NCI-H1048 (cell line): ENCODE results near the gene UBE2J2.

Experiments used
- DNase-seq: peaks from one replicate; lab custom pipeline; 2025; lab: John Stamatoyannopoulos, UW

Gene UBE2J2

DNA sequence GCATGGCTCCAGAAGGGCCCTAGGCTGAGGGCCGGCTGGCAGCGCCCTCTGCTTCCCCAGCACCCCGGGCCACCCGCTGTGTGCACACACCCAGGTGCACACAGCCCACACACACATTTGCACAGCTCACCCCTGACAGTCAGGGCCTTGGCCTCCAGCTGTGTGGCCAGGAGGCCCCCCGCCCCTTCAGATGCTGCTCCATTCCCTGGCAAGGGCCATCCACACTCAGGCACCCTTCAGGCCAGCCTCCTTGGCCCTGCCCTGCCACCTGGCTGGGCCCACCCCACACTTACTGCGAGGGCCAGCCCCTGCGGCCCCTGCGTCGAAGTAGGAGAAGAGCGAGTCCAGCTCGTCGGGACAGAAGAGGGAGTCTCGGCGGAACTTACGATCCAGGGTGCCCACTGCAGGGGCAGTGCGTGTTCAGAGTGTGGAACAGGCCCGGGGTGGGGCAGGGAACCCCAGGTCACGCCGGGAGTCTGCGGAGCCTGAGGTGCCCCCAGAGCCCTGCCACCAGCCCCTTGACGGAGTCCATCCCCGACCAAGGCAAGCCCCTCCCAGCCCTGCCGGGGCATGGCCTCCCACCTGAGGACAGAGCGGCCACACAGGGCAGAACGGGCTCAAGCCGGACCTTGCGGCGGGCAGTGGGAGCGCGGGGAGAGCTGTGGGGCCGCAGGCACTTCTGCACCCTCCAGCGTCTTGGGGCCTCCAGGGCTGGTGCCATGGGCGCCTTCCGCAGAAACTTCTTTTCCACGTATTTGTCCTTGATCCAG lies 21.7 kb upstream of the UBE2J2 start:
- no peak for DNase-seq

DNA sequence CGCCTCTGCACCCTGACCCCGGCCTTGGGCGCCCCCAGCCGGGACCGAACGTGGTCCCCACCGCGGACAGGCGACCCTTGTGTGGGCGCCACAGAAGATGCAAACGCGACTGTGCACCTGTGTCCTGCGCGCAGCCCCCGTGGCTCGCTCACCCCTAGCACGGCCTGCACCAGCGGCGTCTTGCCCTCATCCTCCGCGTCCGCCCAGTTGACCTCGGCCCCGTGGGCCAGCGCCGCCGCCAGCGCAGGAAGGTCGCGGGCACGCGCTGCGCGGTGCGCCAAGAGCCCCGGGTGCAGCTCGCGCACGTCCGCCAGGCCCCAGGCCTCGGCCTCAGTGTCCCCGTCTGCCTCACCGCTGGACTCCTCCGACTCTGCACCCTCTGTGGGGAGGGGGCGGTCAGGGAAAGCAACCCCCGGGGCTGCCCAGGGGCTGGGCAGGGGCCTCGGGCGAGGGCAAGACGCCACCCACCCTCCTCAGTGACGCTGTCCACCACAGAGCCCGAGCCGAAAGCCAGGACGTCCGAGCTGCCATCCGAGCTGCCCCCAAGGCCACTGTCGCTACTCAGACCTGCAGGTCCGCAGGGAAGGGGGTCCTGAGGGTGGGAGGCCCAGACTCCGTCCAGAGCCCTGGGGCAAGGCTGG lies 20.7 kb upstream of the UBE2J2 start:
- DNase-seq, result no peak

DNA sequence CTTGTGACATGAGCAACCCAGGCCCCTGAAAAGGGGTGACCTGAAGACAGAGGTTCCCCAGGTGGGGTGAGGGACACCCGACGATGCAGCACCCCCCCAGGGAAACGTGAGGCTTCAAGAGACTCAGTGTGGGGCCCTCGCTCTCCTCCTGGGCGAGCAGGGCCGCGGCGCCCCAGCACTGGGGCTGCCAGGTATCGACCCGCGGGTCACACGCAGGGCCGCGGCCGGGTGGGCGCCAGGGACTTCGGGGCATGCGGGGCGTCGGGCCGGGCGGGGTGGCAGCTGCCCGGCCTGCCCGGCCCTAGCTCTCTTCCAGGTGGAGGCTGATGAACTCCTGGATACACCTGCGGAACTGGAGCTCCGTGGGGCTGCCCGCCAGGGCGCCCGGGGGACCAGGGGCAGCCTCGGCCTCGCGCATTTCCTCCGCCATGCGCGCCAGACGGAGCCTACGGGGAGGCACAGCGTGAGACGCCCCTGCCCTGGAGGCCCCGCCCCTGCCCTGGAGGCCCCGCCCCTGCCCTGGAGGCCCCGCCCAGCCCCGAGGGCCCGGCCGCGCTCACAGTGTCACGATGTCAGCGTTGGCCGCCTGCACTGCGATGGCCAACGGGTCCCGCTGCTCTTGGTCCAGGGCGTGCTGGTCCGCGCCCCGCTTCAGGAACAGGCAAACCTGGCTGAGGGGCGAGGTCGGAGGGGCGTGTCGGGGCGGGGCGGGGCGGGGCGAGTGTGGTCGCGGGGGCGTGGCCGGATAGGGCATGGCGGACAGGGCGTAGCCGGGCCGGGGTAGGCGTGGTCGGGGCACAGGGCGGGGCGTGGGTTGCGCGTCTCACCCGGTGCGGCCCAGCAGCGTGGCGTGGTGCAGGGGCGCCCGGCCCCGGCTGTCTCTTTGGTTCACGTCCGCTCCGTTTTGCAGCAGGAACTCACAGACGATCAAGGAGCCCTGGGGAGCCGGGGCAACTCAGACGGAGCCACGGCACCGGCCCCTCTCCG lies 19.9 kb upstream of the UBE2J2 start:
- peak; percentile 48 for DNase-seq

DNA sequence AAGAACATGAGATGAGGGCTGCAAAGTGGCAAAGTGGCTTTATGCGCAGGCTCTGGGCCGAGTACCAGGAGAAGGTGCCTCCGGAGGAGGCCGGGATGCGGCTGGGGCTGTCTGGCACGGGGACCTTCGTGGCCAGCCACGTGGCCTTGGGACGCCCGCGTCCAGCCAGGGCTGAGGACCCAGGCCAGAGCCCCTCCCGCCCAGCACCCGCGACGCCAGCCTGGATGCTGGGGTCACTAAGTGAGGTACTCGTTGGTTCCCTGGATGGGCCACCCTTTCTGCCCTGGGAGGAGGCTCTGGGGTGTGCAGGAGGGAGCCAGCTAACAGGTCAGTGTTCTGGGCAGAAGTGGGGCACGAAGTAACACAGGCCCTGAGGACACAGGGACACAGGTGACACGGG lies 19.2 kb upstream of the UBE2J2 start:
- no peak for DNase-seq

DNA sequence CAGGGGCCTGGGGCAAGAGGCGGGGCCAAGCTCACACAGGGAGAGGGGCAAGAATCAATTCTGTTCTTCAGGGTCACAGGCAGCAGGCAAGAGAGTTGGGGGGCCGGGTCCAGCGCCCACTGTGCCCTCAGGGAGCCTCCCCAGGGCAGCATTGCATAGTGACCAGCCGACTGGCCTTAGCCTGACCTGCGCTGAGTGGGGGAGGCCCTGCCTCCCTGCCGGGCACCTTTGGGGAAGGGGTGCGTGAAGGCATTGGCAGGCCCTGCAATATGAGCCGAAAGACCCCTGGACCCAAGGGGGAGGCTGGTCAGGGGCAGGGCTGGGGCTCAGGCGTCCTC lies 18.8 kb upstream of the UBE2J2 start:
- DNase-seq, result no peak

DNA sequence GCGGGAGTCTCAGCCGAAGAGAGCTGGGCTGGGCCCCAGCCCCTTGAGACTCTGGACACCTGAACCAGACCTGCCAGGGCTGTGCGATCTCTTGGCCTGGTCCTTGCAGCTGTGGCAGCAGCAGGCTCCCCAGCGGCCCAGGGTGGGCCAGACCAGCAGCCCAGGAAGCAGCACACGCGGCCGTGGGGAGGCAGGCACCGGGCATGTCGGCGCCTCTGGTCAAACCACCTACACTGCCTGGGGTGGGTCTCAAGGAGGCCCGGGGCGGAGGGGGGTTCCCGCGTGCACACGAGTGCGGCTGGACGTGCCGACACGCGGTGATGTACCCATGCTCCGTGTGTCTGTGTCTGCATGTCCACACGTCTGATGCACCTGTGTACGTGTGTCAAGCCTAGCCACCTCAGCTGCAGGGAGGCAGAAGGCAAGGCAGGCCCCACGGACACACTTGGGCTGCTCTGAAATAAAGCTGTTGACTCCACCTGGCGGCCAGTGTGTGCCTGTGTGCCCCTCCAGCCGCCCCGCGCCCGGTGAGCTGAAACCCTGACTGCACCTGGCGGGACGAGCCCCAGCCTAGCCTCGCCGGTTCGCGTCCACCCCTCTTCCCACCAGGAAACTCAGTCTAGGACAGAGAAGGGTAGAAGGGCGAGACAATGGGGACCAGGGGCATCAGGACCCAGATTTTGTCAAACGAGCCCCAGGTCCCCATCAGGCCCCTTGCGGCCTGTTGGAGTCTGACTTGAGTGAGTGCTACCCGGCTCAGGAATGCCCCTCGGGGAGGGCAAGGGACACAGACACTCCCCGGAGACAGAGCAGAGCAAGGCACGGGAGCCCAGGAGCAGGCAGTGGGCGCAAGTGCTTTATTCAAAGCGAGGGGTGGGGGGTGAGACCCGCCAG lies 18.1 kb upstream of the UBE2J2 start:
- DNase-seq, result no peak

DNA sequence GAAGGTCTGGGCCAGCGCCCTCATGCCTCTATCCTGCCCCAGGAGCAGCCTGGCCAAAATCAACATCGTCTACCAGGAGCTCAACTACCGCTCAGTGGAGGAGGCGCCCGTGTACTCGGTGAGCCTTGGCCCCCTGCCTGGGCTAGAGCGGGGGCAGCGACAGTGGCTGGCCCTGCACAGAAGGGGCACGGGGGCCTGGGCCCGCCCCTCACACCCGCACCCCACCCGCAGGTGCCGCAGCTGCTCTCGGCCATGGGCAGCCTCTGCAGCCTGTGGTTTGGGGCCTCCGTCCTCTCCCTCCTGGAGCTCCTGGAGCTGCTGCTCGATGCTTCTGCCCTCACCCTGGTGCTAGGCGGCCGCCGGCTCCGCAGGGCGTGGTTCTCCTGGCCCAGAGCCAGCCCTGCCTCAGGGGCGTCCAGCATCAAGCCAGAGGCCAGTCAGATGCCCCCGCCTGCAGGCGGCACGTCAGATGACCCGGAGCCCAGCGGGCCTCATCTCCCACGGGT lies 17.4 kb upstream of the UBE2J2 start:
- no peak for DNase-seq

DNA sequence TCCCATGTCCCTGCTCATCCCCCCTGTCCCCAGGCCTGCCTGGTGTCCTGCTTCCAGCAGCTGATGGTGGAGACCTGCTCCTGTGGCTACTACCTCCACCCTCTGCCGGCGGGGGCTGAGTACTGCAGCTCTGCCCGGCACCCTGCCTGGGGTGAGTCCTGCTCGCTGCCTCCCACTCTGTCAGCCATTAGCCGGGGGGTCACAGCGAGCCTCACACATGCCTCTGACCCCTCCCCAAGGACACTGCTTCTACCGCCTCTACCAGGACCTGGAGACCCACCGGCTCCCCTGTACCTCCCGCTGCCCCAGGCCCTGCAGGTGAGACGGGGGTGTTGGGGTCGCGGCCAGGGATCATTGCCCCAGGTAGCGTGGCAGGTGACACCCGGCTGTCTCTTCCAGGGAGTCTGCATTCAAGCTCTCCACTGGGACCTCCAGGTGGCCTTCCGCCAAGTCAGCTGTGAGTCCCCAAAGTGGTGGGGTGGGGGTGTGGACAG lies 16.6 kb upstream of the UBE2J2 start:
- DNase-seq, result peak; percentile 36

DNA sequence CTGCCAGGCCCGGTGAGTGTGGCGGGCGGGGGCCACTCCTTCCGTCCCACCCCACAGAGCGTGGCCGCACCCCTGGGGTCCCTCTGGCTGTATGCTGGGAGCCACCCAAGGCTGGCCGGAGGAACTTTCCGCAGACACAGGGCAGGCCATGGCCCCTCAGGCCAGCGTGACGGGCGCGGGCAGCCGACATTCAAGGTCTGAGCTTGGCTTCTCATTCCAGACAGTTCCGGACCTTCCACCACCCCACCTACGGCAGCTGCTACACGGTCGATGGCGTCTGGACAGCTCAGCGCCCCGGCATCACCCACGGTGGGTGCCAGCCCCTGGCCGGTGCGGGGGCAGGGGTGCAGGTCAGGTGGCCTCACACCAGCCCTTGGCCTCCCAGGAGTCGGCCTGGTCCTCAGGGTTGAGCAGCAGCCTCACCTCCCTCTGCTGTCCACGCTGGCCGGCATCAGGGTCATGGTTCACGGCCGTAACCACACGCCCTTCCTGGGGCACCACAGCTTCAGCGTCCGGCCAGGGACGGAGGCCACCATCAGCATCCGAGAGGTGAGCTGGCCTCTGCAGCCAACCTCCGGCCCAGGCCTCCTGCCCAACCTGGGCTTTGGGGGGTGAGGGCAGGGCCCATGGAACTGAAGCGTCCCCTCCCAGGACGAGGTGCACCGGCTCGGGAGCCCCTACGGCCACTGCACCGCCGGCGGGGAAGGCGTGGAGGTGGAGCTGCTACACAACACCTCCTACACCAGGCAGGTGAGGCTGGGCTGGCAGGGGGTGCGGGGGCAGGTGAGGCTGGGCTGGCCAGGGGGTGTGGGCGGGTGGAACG lies 13.8 kb upstream of the UBE2J2 start:
- no peak for DNase-seq

DNA sequence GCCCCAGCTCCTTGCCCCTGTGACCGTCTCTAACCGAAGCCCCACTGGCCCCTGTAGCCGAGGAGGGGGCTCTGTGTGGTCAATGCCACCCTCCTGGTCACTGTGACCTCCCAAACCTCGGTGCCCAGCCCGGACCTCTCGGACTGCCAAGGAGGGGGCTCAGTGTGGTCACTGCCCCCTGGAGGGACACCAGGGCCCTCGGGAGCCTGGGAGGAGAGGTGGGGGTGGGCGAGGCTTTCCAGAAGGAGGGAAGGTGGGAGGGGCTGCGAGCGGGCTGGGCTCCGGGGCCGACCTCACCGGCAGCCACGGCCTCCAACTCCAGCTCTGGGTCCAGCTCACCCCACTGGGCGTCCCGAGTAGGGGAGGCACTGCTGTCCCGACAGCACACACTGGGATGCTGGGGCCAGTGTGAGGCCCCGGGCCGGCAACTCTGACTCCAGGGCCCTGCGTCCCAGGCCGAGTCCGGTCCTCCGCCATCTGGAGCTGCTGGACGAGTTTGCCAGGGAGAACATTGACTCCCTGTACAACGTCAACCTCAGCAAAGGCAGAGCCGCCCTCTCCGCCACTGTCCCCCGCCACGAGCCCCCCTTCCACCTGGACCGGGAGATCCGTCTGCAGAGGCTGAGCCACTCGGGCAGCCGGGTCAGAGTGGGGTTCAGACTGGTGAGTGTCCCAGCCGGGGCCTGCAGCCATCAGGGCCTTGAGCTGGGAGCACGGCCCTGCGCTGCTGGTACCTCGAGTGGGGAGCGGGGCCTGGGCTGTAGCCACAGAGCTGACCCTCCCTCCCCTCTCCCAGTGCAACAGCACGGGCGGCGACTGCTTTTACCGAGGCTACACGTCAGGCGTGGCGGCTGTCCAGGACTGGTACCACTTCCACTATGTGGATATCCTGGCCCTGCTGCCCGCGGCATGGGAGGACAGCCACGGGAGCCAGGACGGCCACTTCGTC lies 12.9 kb upstream of the UBE2J2 start:
- DNase-seq, result no peak

DNA sequence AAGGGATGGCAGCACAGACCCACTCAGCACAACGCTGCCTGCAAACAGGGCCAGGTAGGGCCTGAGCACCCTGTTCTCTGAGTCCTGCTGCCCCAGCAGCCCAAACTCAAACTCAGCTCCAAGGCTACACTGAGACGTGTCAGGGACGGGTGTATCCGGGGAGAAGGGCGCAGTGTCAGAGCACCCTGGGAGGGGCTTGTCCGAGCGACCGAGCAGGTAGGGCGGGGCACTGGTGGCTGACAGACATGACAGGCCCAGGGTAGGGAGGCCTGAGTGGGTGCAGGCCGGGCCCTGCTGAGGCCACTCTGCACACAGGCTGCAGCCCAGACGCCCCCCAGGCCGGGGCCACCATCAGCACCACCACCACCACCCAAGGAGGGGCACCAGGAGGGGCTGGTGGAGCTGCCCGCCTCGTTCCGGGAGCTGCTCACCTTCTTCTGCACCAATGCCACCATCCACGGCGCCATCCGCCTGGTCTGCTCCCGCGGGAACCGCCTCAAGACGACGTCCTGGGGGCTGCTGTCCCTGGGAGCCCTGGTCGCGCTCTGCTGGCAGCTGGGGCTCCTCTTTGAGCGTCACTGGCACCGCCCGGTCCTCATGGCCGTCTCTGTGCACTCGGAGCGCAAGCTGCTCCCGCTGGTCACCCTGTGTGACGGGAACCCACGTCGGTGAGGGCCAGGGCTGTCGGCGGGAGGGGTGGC lies 12.1 kb upstream of the UBE2J2 start:
- DNase-seq, result no peak

DNA sequence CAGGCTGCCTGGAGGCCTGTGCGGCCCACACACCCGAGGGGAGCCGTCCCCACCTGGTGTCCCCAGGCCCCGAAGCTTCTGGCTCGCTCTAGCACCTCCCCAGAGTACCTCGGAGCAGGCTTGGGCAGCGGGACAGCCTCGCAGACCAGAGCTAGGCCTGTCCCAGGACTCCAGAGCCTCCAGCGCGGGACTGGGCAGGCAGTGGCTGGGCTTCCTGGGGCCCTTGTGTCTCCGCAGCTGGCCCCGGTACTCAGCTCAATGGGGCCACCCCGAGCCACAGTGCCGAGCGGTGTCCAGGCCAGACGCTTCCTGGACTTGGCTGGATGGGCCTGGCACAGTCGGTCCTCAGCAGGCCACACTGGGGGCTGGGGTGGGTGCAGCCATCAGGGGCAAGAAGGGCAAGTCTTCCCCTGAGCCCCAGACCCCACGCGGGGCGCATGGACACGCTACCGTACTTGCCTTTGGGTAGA lies 11.5 kb upstream of the UBE2J2 start:
- no peak for DNase-seq

DNA sequence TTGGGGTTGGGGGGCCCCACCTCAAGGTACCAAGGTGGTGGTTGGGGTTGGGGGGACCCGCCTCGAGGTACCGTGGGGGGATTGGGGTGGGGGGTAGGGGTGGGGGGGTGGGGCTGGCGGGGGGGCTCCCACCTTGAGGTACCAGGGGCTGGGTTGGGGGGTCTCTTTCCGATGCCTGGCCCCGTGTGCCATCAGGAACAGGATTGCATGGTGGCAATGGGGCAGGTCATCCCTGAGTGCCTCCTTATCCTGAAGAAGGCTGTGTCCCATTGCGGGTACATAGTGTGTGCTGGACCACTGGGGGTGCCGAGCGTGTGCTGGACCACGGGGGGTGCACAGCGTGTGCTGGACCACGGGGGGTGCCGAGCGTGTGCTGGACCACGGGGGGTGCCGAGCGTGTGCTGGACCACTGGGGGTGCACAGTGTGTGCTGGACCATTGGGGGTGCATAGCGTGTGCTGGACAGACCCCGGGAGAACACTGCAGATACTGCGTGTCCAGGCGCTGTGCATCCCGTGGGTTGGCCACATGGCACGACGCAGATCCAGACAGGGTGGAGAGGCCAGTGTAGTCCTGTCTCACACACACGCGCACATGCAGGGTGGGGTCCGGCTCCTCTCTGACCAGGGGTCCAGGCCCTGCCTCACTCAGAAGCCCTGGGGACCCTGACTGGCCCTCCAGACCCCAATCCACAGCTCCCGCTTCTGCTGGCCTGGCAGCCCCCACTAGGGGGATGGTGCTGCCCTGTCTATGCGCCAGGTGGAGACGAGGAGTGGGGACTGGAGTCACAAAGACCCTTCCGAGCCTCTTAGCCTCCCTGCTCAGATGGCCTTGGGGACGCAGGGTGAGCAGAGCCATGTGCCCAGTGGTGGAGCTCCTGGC lies 10.8 kb upstream of the UBE2J2 start:
- no peak for DNase-seq

DNA sequence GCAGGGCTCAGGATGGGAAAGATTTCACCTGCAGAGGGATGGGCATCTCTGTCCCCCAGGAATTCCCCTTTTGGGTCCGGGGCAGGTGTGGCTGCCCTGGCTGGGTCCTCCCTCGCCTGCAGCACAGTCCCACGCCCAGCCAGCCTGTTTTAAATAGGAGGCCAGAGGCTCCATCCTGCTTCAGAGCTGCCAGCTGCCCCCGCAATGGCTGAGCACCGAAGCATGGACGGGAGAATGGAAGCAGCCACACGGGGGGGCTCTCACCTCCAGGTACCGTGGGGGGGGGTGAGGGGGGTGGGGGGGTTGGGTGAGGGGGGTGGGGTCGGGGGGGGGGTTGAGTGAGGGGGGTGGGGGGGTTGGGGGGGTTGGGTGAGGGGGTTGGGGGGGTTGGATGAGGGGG lies 10.2 kb upstream of the UBE2J2 start:
- DNase-seq, result no peak

DNA sequence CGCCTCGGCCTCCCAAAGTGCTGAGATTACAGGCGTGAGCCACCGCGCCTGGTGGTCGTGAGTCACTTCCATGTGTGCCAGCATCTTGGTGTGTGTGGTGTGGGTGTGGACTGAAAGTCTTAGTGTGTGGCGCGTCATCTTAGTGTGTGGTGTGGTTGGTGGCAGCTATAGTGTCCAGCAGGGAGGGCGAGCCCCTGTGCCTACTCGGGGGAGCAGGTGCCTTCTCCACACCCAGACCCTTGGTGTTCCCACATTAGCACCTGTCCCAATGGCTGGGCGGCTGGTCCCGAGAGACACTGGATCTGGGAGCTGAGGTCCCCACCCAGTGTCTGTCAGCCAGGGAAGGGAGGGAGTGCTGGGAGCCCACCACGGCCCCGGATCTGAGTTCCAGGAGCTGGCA lies 9.3 kb upstream of the UBE2J2 start:
- DNase-seq, result no peak

DNA sequence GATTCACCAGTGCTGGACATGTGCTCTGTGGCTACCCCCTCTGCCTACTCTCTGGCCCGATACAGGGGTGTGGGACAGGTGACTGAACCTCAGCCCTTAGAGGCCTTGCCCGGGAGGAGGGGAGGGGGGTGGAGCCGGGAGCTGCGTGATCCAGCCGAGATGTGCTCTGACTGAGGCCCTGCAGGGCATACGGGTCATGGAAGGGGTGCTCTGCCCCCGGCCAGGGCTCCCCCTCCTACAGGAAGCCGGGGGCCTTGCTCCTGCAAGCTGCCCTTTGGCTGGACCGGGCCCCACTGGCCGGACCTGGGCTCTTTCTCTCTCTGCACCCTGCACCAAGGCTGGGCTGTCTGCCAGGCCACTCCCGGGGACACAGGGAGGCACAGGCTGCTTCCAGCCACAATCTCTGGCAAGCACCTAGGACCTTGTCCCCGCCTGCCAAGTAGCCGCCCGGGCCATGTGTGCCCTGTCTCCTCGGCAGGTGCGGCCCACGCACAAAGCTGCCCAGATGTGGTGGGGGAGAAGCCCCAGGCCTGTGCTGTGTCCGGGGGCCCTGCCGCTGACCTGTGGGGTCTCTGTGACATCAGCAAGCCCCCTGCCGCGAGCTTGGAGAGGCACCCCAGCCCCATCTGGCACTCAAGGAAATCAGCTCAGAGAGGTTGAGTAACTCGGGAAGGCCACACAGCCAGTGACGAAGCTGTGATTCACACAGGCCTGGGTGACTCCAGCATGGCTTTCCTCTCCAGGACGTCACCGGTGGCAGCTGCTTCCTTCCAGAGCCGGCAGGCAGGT lies 8.1 kb upstream of the UBE2J2 start:
- DNase-seq, result no peak
